NCI-H1694 (cell line): Measurements from ENCODE around the gene TUBGCP6.
A peak's percentile ranks its signal among the peaks of the same experiment; 100 is the strongest.

ENCODE experiments used
- DNase-seq: peaks from one replicate; lab custom pipeline; 2025; lab: John Stamatoyannopoulos, UW

Gene TUBGCP6

DNA sequence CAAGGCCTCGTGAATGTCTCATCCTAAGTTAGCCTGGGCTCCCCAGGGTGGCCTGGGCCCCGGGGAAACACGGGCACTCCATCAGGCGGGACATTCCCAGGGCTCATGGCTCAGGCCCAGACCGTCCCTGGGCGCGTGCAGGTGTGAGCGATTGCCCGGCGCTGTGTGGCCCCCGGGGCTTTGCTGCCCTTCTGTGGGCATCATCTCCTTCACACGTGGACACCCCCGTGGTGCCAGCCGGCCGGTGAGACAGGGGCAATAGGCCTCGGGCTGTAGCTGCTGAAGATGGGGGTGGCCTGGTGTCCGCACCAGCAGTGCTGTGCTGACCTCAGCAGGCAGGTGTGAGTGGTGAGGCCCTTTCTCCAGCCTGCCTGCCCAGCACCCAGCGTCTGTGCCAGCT is 48.6 kb downstream of the TUBGCP6 start:
- no peak for DNase-seq

- no peak for DNase-seq
Observed at GRCh38 chr22:50194037-50194805, 50.6 kb downstream of the TUBGCP6 start.

GRCh38 chr22:50193621-50194020 is 51.2 kb downstream of the TUBGCP6 start:
- no peak for DNase-seq

DNA sequence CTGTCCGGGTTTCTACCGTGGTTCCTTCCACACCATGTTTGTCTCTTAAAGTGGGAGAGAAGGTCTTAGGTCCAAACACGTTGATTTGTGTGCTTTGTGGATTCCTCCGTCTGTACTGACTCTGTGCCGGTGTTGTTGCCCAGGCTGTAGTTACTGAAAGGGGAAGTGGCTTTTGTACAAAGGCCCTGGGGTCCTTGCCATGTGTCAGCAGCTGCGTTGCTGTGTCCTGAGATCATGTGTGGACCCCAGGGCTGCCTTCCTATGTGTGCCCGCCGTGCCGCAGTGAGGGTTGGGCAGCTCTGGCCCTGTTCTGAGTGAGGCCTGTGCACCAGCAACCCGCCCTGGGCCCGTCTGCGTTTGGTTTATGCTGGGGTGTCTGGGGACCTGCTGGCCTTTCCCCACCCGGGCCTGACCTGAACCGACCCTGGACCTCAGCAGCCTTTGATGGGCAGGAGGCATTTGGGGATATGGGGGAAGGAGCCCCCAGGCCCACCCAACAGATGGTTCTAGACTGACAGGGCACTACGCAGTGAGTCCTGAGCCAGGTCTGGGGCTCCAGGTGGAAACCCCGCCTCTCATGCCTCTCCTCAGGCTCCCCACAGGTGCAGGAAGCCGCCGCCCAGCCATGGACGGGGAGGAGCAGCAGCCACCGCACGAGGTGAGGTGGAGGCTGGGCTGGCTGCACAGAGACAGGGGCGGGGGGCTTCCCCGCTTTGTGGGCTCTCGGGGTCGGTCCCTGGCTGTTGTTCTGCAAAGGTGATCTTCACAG is 52.2 kb downstream of the TUBGCP6 start:
- no peak for DNase-seq

- DNase-seq: no peak
Observed at GRCh38 chr22:50190941-50191741, 53.7 kb downstream of the TUBGCP6 start.

GRCh38 chr22:50190182-50190940 is 54.5 kb downstream of the TUBGCP6 start:
- peak; percentile 81 for DNase-seq

DNA sequence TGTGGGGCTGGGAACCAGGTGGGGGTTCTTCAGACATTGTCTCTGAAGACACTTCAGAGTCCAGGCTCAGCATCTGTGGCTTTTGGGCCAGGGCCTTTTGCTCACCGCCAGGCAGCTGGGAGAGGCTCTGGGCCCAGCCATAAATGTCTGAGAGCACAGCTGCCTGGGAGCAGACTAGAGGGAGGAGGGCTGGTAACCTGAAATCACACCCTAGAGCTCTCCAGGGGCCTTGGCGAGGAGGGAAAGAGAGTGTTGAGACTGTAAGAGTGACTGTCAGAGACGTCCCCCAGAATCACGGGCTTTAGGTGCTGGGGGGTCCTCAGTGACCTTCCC is 55.0 kb downstream of the TUBGCP6 start:
- DNase-seq: peak; percentile 81

DNA sequence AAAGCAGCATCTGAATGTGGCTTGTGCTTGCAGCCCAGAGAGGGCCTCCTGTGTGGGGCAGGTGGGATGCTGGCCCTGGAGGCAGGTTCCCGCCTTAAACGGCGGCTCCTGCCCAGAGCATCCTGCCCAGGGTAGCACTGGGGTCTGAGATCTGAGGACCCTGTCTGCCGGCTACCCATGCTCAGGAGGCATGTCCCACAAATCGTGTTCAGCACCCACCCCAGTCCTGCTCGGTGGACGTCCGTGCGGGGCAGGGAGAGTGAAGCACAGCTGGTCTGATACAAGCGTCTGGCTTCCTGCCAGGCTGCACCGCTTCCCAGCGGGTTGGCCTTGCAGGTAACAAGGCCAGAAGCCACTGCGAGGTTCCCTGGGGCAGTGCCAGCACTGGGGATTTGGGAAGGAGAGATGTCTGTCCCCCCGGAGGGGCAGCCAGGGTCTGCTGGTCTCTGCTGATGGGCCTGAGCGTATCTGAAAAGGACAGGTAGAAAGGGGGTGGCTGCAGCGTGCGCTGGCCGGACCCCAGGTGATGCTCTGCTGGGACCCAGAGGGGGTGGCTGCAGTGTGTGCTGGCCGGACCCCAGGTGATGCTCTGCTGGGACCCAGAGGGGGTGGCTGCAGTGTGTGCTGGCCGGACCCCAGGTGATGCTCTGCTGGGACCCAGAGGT is 55.5 kb downstream of the TUBGCP6 start:
- DNase-seq: no peak

- no peak for DNase-seq
Observed at GRCh38 chr22:50188356-50188755, 56.5 kb downstream of the TUBGCP6 start.

DNA sequence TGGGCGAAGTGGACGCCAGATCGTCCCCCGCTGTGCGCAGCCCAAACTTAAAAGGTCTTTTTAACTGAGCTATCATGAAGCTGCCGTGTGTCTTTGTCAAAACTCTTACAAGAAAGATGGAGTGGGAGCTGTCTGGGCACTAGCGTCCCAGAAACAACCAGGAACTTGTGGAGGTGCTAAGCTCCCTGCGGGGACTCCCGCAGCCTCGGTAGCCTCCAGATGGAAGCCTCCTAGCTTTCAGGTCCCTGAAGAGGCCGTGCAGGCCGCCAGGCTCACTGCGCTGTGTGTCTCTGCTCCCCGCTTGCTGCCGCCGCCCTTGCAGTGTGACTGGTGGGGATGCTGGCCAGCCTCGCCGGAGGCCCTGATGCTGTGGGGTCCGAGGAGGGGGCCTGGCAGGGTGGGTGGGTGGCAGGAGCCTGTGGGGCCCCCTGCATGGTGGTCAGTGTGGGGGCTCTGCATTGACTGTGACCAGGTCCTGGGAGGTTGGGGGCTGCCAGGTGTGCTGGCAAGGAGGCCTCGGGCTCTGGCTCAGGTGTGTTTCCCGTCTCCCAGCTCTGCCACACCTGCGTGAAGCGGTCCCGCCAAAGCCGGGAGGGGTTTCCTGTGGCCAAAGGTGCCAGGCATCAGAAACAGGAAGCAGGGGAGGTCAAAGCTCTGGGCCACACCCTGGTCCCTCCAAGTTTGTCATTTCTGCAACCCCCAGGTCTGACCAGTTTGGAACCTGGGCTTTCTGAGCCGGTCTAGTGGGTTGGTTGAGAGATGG is 57.9 kb downstream of the TUBGCP6 start:
- DNase-seq: no peak

DNA sequence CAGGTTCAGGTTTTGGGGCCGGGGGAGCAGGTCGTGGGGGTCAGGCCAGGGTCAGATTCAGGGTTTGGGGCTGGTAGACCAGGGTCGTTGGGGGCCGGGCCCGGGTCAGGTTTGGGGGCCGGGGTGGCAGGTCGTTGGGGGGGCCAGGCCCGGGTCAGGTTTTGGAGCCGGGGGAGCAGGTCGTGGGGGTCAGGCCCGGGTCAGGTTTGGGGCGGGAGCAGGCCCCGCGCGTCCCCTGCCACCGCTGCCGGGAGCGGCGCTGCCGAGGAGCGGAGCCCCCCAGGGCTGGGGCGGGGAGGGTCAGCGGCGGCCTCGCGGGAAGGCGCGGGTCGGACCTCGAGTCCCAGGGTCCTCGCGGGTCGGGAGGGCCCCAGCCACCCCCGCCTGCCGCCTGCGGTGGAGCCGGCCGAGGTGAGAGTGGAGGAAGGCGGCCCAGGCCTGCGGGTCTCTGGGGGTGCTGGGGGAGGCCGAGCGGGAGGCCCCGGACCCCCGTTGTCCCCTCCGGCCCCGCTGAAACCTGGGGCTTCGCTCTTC is 58.6 kb downstream of the TUBGCP6 start:
- no peak for DNase-seq

DNA sequence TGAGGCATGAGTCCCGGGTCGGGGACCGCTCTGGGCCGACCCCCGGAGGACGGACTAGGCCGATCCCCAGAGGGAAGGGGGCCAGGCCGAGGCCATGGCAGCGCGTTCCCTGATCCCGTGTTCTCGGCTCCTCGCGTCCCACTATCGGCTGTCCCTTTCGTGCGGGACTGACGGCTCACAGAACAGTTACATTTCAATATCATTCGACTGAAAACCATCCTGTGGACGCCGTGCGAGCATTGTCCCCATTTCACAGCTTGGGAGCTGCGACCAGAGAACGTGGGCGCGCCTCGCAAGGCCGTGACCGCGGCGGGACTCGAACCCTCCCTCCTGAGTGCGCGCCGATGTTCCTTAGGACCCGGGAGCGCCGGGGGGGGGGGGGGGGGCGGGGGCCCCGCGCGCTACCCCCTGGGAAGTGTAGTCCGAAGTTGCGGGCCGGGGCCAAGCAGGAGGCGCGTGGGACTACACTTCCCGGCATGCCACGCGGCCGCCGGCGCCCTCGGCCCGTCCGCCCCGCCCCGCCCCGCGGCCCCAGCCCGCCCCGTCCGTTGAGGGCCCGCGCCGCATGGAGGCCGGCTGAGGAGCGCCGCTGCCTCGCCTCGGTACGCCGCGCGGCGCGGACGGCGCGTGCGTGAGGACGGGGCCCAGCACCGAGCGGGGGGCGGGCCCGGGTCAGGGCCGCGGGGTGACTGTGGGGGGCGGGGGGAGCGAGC is 59.3 kb downstream of the TUBGCP6 start, which contains the start of gene TRABD:
TSS of gene TRABD (plus strand) at position 539 of the 713 bp plus-strand sequence. CDS start 7,148 bp downstream, outside the sequence.
- peak; percentile 84 for DNase-seq

GRCh38 chr22:50184902-50185374 is 59.9 kb downstream of the TUBGCP6 start:
- DNase-seq: no peak

DNA sequence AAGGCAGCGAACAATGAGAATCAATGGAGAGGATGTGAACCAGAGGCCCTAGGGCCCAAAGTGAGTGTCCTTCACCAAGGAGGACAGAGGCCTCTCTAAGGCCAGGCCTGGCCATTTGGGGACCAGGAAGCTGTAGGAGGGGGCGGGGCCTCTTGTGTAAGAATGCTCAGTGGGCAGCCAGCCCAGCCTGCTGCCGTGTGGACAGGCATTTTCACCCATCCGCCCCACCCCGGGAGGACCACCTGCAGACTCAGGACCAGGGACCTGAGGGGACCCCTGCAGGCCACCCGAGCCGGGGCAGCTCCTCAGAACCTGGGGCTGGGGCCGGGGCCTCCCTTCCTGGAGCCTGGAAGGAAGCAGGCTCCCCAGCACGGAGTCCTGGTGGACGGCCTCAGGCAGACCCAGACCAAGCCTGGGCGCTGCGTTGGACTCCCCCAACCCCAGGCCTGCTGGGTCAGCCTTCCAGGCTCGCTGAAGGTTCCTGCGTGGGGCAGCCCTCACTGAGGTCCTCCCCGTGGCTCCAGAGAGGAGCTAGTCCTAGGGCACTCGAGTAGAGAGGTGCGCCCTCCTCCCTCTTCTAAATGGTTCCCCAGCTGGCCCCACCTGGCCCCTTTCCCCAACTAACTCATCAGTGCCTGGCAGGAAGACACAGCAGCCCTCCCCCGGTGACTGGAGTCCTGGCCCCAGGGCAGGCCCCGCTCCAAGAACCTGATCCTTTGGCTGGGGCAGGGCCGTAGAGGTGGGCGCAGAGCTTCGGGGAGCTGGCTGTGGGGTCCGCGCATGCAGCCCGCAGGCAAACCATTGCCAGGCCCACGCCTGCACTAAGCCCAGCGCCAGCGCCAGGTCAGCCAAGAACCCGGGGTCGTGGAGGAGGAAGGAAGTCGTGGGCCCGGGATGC is 60.6 kb downstream of the TUBGCP6 start:
- no peak for DNase-seq

- DNase-seq: no peak
Observed at GRCh38 chr22:50183141-50183971, 61.5 kb downstream of the TUBGCP6 start.

- no peak for DNase-seq
Observed at GRCh38 chr22:50182176-50183081, 62.4 kb downstream of the TUBGCP6 start.
